ENCODE results near the gene NGFR.
A peak's percentile ranks its signal among the peaks of the same experiment; 100 is the strongest.
"Not testable (repeated sequence)": the region's sequence is repeated elsewhere in the genome, so short reads cannot be mapped to it uniquely, and the experiment has no call there.

Gene NGFR

GRCh38 chr17:49547566-49547965 lies 52.5 kb downstream of the NGFR start:
- no peak for DNase-seq

- no peak for DNase-seq
Observed at GRCh38 chr17:49548051-49548505, 53.0 kb downstream of the NGFR start.

- DNase-seq = peak; percentile 69
Observed at GRCh38 chr17:49548506-49549310, 53.6 kb downstream of the NGFR start.

- no peak for DNase-seq
Observed at GRCh38 chr17:49549311-49549605, 54.2 kb downstream of the NGFR start.

- no peak for DNase-seq
Observed at GRCh38 chr17:49549691-49550678, 54.9 kb downstream of the NGFR start.

- DNase-seq = not testable (repeated sequence)
Observed at GRCh38 chr17:49550764-49551163, 55.7 kb downstream of the NGFR start.

- DNase-seq = no peak
Observed at GRCh38 chr17:49551221-49552069, 56.4 kb downstream of the NGFR start.

- DNase-seq = no peak
Observed at GRCh38 chr17:49552070-49552751, 57.1 kb downstream of the NGFR start.

- DNase-seq = no peak
Observed at GRCh38 chr17:49553676-49554335, 58.7 kb downstream of the NGFR start.

- DNase-seq = no peak
Observed at GRCh38 chr17:49554694-49555494, 59.8 kb downstream of the NGFR start.

GRCh38 chr17:49555495-49556222 lies 60.6 kb downstream of the NGFR start:
- DNase-seq = no peak

- peak; percentile 79 for DNase-seq
Observed at GRCh38 chr17:49556223-49556943, 61.3 kb downstream of the NGFR start.

- DNase-seq = peak; percentile 62
Observed at GRCh38 chr17:49557312-49558024, 62.4 kb downstream of the NGFR start.

Measured in suppressor macrophage treated with lipopolysaccharide for 4 hours (primary cell).